GM18511 (cell line): ENCODE data around the gene TMX3.
A peak's percentile ranks its signal among the peaks of the same experiment; 100 is the strongest.

ENCODE experiments used
- ATAC-seq: cut with Tn5 transposase; IDR thresholded peaks from one replicate; pipeline ENCODE4 v1.9.1; 2021; ENCODE audit warnings: mild to moderate bottlenecking, moderate library complexity; ENCODE audit not compliant: unreplicated experiment

Gene TMX3

GRCh38 chr18:68713131-68713530 lies 1.8 kb downstream of the TMX3 start:
- ATAC-seq, result no peak

- no peak for ATAC-seq
Measured at GRCh38 chr18:68707646-68708045, 7.3 kb downstream of the TMX3 start.

GRCh38 chr18:68705119-68705518 lies 9.8 kb downstream of the TMX3 start:
- ATAC-seq, result no peak

- ATAC-seq, result no peak
Measured at GRCh38 chr18:68703326-68703725, 11.6 kb downstream of the TMX3 start.

- ATAC-seq, result no peak
Measured at GRCh38 chr18:68701353-68701752, 13.6 kb downstream of the TMX3 start.

GRCh38 chr18:68699043-68699442 lies 15.9 kb downstream of the TMX3 start:
- no peak for ATAC-seq

- no peak for ATAC-seq
Measured at GRCh38 chr18:68696937-68697336, 18.0 kb downstream of the TMX3 start.

- ATAC-seq, result no peak
Measured at GRCh38 chr18:68694316-68694715, 20.6 kb downstream of the TMX3 start.

- no peak for ATAC-seq
Measured at GRCh38 chr18:68693091-68693815, 21.7 kb downstream of the TMX3 start.

- ATAC-seq, result no peak
Measured at GRCh38 chr18:68679528-68679927, 35.4 kb downstream of the TMX3 start.

- ATAC-seq, result peak; percentile 86
Measured at GRCh38 chr18:68676913-68677312, 38.0 kb downstream of the TMX3 start.

- no peak for ATAC-seq
Measured at GRCh38 chr18:68667121-68667520, 47.8 kb downstream of the TMX3 start.

GRCh38 chr18:68666381-68666780 lies 48.5 kb downstream of the TMX3 start:
- no peak for ATAC-seq

- no peak for ATAC-seq
Measured at GRCh38 chr18:68665628-68666027, 49.3 kb downstream of the TMX3 start.

GRCh38 chr18:68662754-68663153 lies 52.2 kb downstream of the TMX3 start:
- ATAC-seq, result peak; percentile 44

- peak; percentile 55 for ATAC-seq
Measured at GRCh38 chr18:68660354-68661183, 54.3 kb downstream of the TMX3 start.

GRCh38 chr18:68648191-68648590 lies 66.7 kb downstream of the TMX3 start:
- ATAC-seq, result no peak

- no peak for ATAC-seq
Measured at GRCh38 chr18:68642003-68642402, 72.9 kb downstream of the TMX3 start.

- ATAC-seq, result no peak
Measured at GRCh38 chr18:68640861-68641260, 74.0 kb downstream of the TMX3 start.

GRCh38 chr18:68638613-68639012 lies 76.3 kb downstream of the TMX3 start:
- ATAC-seq, result no peak

GRCh38 chr18:68627812-68628211 lies 87.1 kb downstream of the TMX3 start:
- no peak for ATAC-seq
